ENCODE measurements around the gene KMT2A.
A peak's percentile ranks its signal among the peaks of the same experiment; 100 is the strongest.
"Not testable (repeated sequence)": the region's sequence is repeated elsewhere in the genome, so short reads cannot be mapped to it uniquely, and the experiment has no call there.

The KMT2A gene

DNA sequence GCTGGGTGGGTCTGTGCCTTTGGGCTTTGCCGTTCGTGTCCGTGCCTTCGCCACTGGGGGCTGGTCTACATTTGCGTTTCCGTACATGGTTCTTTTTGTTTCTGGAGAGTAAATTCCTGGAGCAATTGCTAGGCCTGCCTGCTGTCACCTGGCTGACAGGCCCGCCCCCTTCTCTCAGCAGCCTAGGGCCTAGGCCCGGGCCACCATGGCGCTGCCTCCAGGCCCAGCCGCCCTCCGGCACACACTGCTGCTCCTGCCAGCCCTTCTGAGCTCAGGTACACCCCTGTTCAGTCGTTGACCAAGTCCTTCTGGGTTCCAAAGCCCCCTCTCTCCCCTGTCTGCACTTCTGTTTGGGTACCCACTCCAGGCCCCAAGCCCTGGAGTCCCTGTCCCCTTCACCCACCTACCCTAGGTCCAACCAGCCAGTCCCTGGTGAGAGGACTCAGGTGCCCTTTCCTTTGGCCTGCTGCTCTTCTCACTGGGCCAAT is 95.3 kb downstream of the KMT2A start:
- no peak for DNase-seq (ENCODE audit: low read depth, low spot score)
- no peak overlapping the region for H3K27ac ChIP-seq

- no peak overlapping the region for H3K27ac ChIP-seq
- DNase-seq (ENCODE audit: low read depth, low spot score), result no peak
Observed at GRCh38 chr11:118532091-118532490, 95.8 kb downstream of the KMT2A start.

DNA sequence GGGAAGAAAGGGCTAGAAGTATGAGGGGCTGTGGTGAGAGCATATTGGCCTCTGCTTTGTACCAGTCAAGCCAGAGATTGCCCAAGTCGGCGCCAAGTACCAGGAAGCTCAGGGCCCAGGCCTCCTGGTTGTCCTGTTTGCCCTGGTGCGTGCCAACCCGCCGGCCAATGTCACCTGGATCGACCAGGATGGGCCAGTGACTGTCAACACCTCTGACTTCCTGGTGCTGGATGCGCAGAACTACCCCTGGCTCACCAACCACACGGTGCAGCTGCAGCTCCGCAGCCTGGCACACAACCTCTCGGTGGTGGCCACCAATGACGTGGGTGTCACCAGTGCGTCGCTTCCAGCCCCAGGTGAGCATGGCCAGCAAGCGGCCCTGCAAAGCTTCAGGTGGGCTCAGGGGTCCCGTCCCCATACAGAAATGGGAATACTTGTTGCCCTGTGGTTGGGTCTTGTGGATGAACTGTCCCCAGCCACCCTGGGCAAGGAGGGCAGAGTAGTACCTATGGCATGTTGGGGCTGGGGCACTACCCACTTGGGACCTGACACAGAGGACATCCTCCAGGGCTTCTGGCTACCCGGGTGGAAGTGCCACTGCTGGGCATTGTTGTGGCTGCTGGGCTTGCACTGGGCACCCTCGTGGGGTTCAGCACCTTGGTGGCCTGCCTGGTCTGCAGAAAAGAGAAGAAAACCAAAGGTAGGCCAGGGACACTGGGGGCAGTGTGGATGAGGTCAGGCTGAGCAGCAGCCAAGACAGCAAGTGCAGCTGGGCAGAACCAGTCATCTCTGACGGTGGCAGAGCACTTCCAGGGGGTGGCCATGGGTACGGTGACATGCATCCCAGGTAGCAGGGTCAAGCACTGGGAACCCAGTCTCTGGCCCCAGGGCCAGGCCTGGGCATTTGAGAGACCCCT is 96.8 kb downstream of the KMT2A start:
- no peak for DNase-seq (ENCODE audit: low read depth, low spot score)

GRCh38 chr11:118533769-118534729 is 97.8 kb downstream of the KMT2A start:
- no peak for DNase-seq (ENCODE audit: low read depth, low spot score)
- no peak overlapping the region for H3K27ac ChIP-seq

More for the DNA sequence above, 96.8 kb downstream of the KMT2A start:
- no peak overlapping the region for H3K27ac ChIP-seq

DNA sequence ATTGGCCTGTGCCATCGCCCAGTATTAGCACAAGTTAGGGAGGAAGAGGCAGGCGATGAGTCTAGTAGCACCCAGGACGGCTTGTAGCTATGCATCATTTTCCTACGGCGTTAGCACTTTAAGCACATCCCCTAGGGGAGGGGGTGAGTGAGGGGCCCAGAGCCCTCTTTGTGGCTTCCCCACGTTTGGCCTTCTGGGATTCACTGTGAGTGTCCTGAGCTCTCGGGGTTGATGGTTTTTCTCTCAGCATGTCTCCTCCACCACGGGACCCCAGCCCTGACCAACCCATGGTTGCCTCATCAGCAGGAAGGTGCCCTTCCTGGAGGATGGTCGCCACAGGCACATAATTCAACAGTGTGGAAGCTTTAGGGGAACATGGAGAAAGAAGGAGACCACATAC is 99.0 kb downstream of the KMT2A start:
- DNase-seq (ENCODE audit: low read depth, low spot score), result no peak
- no peak overlapping the region for H3K27ac ChIP-seq

DNA sequence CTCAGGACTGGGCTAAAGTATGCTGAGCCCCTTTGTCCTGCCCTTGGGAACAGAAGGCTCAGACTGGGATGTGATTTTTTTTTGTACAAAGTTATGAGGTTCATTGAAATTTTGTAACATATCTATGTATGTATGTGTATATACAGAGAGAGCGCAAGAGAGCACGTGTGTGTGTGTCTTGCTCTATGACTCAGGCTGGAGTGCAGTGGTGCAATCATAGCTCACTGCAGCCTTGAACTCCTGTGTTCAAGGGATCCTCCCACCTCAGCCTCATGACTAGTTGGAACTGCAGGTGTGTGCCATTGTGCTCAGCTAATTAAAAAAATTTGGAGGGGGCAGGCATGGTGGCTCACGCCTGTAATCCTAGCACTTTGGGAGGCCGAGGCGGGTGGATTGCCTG is 100.4 kb downstream of the KMT2A start:
- no peak overlapping the region for H3K27ac ChIP-seq
- DNase-seq (ENCODE audit: low read depth, low spot score), result no peak

DNA sequence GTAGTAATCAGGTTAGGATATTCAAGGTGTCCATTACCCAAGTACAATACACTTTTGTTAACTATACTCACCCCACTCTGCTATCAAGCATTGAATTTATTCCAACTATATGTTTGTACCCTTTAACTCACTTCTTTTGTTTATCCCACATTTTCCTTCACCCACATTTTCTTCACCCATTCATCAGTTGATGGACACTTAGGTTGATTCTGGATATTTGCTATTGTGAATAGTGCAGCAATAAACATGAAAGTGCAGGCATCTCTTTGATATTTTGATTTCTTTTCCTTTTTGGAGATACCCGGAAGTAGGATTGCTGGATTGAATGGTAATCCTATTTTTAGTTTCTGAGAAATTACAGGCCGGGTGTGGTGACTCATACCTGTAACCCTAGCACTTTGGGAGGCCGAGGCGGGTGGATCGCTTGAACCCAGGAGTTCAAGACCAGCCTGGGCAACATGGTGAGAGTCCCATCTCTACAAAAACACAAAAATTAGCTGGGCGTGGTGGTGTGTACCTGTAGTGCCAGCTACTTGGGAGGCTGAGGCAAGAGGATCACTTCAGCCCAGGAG is 101.2 kb downstream of the KMT2A start:
- DNase-seq (ENCODE audit: low read depth, low spot score), result no peak
- no peak overlapping the region for H3K27ac ChIP-seq

DNA sequence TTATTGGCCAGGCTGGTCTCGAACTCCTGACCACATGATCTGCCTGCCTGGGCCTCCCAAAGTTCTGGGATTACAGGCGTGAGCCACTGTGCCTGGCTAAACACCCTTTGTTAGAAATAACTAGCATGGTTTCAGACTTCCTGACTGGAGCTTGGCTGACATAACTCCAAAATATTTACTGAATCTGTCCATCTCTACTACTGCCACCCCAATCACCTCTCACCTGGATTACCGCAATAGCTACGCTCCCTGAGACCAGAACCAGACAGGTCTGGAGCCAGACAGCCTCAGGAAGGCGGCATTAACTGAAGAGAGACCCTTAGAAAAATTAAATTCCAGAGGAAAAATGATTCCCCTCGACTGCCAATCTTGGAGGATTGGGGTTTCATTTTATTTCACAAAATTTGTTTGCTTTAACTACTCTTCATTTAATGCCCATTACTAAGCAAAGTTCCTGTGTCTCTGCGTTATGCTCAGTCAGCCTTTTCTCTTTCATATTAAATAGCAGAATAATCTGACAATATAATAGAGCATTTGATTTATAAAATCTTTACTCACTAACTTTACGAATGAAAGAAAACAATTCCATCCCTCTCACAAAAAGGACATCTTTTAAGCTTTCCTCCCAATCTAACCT is 107.8 kb downstream of the KMT2A start:
- H3K27ac ChIP-seq, result no peak overlapping the region
- DNase-seq (ENCODE audit: low read depth, low spot score), result no peak

DNA sequence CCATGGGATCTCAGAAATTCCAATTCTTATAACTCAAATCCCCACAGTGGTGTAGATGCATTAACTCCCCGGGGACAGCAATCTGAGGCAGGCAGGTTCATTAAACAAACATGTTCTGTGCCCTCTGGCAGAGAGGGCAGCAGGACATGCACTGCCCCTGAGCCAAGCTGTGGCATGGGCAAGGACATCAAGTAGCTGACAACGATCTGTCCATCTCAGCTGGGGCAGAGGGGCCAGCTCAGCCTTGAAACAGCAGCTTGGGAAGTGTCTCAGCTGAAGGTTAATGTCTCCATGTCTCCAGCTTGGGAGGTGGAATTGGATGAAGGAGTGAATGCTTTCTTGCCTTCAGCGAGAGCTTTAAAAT is 108.3 kb downstream of the KMT2A start:
- no peak overlapping the region for H3K27ac ChIP-seq
- no peak for DNase-seq (ENCODE audit: low read depth, low spot score)

- no peak for DNase-seq (ENCODE audit: low read depth, low spot score)
- no peak overlapping the region for H3K27ac ChIP-seq
Observed at GRCh38 chr11:118545533-118545932, 109.2 kb downstream of the KMT2A start.

- H3K27ac ChIP-seq, result no peak overlapping the region
- DNase-seq (ENCODE audit: low read depth, low spot score), result no peak
Observed at GRCh38 chr11:118547132-118547531, 110.8 kb downstream of the KMT2A start.

- DNase-seq (ENCODE audit: low read depth, low spot score), result no peak
- no peak overlapping the region for H3K27ac ChIP-seq
Observed at GRCh38 chr11:118552341-118552740, 116.0 kb downstream of the KMT2A start.

GRCh38 chr11:118560806-118561205 is 124.5 kb downstream of the KMT2A start:
- no peak for DNase-seq (ENCODE audit: low read depth, low spot score)
- no peak overlapping the region for H3K27ac ChIP-seq

- no peak for DNase-seq (ENCODE audit: low read depth, low spot score)
- no peak overlapping the region for H3K27ac ChIP-seq
Observed at GRCh38 chr11:118565051-118565450, 128.8 kb downstream of the KMT2A start.

- no peak overlapping the region for H3K27ac ChIP-seq
- no peak for DNase-seq (ENCODE audit: low read depth, low spot score)
Observed at GRCh38 chr11:118569670-118570069, 133.4 kb downstream of the KMT2A start.

- DNase-seq (ENCODE audit: low read depth, low spot score), result no peak
- H3K27ac ChIP-seq, result no peak overlapping the region
Observed at GRCh38 chr11:118570787-118571186, 134.5 kb downstream of the KMT2A start.

DNA sequence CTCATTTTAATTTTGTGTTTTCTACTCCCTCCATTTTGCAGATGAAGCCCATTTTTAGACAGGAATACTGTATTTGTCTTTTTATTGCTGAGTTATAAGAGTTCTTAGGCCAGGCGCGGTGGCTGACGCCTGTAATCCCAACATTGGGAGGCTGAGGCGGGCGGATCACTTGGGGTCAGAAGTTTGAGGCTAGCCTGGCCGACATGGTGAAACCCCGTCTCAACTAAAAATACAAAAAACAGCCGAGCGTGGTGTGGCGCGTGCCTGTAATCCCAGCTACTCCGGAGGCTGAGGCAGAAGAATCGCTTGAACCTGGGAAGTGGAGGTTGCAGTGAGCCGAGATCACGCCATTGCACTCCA is 135.4 kb downstream of the KMT2A start:
- not testable (repeated sequence) for DNase-seq (ENCODE audit: low read depth, low spot score)
- peak overlapping the region; percentile 82 for H3K27ac ChIP-seq

DNA sequence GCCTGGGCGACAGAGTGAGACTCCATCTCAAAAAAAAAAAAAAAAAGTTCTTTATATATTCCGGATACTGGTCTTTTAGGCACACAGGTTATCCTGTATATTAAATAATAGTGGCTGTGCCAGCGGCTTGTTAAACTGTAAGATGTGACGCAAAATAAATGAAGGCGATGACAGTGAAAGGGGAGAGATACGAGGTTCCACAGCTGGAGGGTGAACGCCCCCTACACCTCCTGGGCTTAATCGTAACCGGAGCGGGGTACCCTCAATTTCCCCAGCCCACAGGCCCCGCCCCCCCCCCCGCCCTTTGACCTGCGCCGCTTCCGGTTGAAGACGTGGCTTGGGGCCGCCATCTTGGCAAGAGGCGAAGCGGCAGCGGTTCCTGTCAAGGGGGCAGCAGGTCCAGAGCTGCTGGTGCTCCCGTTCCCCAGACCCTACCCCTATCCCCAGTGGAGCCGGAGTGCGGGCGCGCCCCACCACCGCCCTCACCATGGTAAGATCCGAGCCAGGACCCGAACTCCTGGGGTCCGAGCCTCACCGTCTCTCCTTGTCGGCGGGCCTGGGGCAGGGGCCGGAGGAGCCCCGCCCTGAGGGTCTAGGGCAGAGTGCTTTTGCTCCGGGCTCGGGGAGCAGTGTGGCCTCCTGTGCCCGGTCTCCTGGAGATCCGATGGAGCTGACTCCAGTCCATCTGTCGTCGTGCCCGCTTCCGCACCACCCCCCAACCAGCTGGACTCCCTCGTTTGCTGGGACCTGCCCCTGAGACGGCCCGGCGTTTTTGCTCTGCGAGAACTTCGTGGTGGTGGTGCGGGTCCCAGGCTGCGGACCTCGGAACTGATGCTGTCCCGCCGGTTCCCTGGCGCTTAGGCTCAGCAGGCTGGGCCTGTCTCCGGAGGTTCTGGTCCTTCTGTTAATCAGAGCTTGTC is 136.0 kb downstream of the KMT2A start, which contains the start of gene ARCN1:
ARCN1 (plus strand) TSS at position 349 of the 920 bp plus-strand sequence; CDS start at position 488, 139 bp downstream.
- peak within 1 kb of the TSS; percentile 82 for H3K27ac ChIP-seq
- no peak for DNase-seq (ENCODE audit: low read depth, low spot score)

- peak overlapping the region; percentile 82 for H3K27ac ChIP-seq
- DNase-seq (ENCODE audit: low read depth, low spot score), result no peak
Observed at GRCh38 chr11:118572981-118573550, 136.8 kb downstream of the KMT2A start.
